Breast epithelium (tissue), 3 donors: ENCODE results near the gene CMTM3.

ENCODE experiments used
- POLR2A ChIP-seq: fragments of 450-650 bp; IDR thresholded peaks from one replicate; pipeline ENCODE4 v1.6.1; 2016; ENCODE audit warnings: antibody characterized with exemption, mild to moderate bottlenecking, moderate library complexity
- TF ChIP-seq, protein P1 (sequence below), 3 donors: fragments of 450-650 bp; IDR thresholded peaks; one replicate each; pipeline ENCODE4 v1.5.1; 2016 to 2017; ENCODE audit warnings: antibody characterized with exemption in 3 of 3, mild to moderate bottlenecking in 3 of 3, moderate library complexity in 3 of 3

DNA sequence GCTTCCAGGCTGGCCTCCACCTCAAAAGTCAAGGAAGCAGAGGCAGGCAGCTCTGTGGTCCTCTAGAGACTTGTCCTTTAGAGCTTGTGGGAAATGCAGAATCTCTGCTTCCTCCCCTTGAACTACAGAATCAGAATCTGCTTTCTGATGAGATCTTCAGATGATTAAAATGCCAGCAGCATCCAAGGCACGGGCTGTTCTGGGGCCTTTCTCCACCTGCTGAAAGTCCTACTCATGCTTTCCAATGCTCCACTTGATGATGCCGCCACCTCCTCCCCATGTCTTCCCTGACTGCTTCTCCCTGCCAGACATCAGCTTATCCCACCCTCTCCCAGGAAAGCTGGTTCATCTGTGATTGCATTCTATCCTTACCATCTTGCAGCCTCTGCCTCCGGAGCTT, 33.3 kb downstream of the CMTM3 start:
- TF ChIP-seq, protein P1, sequence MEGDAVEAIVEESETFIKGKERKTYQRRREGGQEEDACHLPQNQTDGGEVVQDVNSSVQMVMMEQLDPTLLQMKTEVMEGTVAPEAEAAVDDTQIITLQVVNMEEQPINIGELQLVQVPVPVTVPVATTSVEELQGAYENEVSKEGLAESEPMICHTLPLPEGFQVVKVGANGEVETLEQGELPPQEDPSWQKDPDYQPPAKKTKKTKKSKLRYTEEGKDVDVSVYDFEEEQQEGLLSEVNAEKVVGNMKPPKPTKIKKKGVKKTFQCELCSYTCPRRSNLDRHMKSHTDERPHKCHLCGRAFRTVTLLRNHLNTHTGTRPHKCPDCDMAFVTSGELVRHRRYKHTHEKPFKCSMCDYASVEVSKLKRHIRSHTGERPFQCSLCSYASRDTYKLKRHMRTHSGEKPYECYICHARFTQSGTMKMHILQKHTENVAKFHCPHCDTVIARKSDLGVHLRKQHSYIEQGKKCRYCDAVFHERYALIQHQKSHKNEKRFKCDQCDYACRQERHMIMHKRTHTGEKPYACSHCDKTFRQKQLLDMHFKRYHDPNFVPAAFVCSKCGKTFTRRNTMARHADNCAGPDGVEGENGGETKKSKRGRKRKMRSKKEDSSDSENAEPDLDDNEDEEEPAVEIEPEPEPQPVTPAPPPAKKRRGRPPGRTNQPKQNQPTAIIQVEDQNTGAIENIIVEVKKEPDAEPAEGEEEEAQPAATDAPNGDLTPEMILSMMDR (IDR thresholded peaks at IDR 0.05): no peak
- TF ChIP-seq POLR2A: no peak
